ENCODE results near the gene GPX7.

GRCh38 chr1:52595061-52595460, 7.1 kb upstream of the GPX7 start:
- TF ChIP-seq POLR2A (IDR thresholded peaks at IDR 0.05), result no peak
- TF ChIP-seq, protein P1, sequence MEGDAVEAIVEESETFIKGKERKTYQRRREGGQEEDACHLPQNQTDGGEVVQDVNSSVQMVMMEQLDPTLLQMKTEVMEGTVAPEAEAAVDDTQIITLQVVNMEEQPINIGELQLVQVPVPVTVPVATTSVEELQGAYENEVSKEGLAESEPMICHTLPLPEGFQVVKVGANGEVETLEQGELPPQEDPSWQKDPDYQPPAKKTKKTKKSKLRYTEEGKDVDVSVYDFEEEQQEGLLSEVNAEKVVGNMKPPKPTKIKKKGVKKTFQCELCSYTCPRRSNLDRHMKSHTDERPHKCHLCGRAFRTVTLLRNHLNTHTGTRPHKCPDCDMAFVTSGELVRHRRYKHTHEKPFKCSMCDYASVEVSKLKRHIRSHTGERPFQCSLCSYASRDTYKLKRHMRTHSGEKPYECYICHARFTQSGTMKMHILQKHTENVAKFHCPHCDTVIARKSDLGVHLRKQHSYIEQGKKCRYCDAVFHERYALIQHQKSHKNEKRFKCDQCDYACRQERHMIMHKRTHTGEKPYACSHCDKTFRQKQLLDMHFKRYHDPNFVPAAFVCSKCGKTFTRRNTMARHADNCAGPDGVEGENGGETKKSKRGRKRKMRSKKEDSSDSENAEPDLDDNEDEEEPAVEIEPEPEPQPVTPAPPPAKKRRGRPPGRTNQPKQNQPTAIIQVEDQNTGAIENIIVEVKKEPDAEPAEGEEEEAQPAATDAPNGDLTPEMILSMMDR (IDR thresholded peaks at IDR 0.05), result no peak
- no peak for TF ChIP-seq POLR2AphosphoS5 (IDR thresholded peaks at IDR 0.05)
- TF ChIP-seq EP300 (IDR thresholded peaks at IDR 0.05), result no peak

Measured in sigmoid colon (tissue), 4 donors.